Gastroesophageal sphincter (tissue), 4 donors: ENCODE measurements around the gene ALDH3B1. TPM values are rescaled to one million over a fixed set of nuclear protein-coding genes. Genes with fewer than 3 reads are reported as not detected.

Source experiments
- ATAC-seq: fragments of 150-250 bp; one replicate; pipeline ENCODE4 v1.9.1; 2016; ENCODE audit warnings: mild to moderate bottlenecking, moderate library complexity
- H3K27ac ChIP-seq, 4 donors: fragments of 200-600 bp; sonication (generic) in 3 of 4; 1 replicate in 3 of 4; 2 replicates in 1 of 4; pipeline ENCODE4 v1.5.1; 2016 to 2019
- H3K27me3 ChIP-seq: fragments of 200-600 bp; sonication (generic); one replicate; pipeline ENCODE4 v1.5.1; 2019
- H3K36me3 ChIP-seq, 2 donors: fragments of 200-600 bp; sonication (generic); one replicate each; pipeline ENCODE4 v1.5.1; 2019; ENCODE audit warnings: control low read depth in 1 of 2
- H3K4me1 ChIP-seq, 3 donors: fragments of 200-600 bp; sonication (generic); 1 replicate in 2 of 3; 2 replicates in 1 of 3; pipeline ENCODE4 v1.5.1; 2016 to 2019; ENCODE audit warnings: control low read depth in 2 of 3
- H3K4me3 ChIP-seq, 2 donors: fragments of 200-600 bp; sonication (generic); one replicate each; pipeline ENCODE4 v1.5.1; 2019; ENCODE audit warnings: mild to moderate bottlenecking in 1 of 2, moderate library complexity in 1 of 2
- H3K9me3 ChIP-seq, 3 donors: fragments of 200-600 bp; sonication (generic); one replicate each; pipeline ENCODE4 v1.5.1; 2017 to 2019; ENCODE audit warnings: control low read depth in 2 of 3
- EP300 ChIP-seq: sonication (generic); formaldehyde crosslinking; IDR thresholded peaks from one replicate; pipeline ENCODE4 v1.6.1; 2017; ENCODE audit warnings: antibody characterized with exemption, mild to moderate bottlenecking
- POLR2A ChIP-seq, 2 donors: fragments of 450-650 bp; IDR thresholded peaks; one replicate each; pipeline ENCODE4 v1.6.1; 2017; ENCODE audit warnings: antibody characterized with exemption in 2 of 2, mild to moderate bottlenecking in 2 of 2, moderate library complexity in 1 of 2
- POLR2AphosphoS5 ChIP-seq: sonication (generic); formaldehyde crosslinking; IDR thresholded peaks from one replicate; pipeline ENCODE4 v1.6.1; 2017; ENCODE audit warnings: antibody characterized with exemption
- WGBS, 2 donors: methylation state at CpG; one replicate each; pipeline ENCODE4 v1.1.5; 2018; ENCODE audit warnings: low coverage in 1 of 2; 5-methylcytosine and 5-hydroxymethylcytosine counted together
- total RNA-seq, 4 donors: library from RNA; depleted of rRNA; stranded (reverse); fragments of >200 nt; gene quantifications; one replicate each; pipeline ENCODE4 v1.1.0, GENCODE V29; 2016
- TF ChIP-seq, protein P1 (sequence below), 4 experiments: fragments of 200-600 bp in 2 of 4; fragments of 450-650 bp in 2 of 4; sonication (generic) in 1 of 4; IDR thresholded peaks; one replicate each; pipeline ENCODE4 v1.5.1; 2017 to 2019; ENCODE audit warnings: antibody characterized with exemption in 4 of 4, mild to moderate bottlenecking in 2 of 4, moderate library complexity in 2 of 4

The ALDH3B1 gene
- total RNA-seq, 4 donors from 2014 or later, result 6.4 to 15.1 (median 11.2) TPM

DNA sequence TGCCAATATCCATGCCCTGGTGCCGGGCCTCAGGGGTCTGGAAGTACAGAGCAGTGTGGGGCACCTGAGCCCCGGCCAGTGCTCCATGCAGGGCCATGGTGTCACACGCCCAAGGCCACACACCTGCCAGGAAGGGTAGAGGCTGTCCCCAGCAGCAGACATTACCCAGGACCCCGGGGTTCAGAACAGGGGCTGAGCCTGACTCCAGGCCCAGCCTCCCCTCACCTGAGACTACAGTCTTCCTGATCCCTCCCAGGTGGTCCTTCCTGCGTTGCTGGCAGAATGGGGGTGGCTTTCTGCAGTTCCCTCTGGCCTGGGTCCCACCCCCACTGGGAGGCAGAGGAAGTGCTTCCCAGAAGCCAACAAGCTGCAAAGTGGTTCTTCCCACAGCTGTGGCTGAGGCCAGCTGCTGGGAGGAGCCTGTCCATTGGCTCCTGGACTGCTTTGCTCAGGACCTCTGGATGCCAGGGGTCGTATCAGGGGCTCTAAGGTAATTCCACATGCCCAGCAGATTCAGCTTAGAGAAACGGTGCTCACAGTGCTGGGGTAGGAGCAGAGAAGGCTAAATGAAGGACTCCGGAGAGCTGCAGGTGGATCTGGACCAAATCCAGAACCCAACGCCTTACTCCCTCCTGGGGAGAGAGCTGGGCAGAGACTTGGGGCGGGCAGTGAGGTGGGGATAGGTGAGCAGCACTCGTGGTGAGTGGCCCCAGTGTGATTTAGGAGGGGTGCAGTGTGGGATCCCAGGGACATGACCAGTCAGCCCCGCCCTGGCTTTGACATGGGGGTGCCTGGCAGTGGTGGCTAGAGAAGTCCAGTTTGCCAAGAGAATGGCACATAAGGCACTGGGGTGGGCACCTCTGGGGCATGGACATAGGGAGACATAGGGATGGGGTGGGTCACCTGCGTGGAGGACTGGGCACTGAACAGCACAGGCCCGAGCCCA, 41.3 kb downstream of the ALDH3B1 start:
- Histone ChIP-seq H3K4me3 (no peak overlapping the region), H3K4me1 (no peaks in the 10 kb centered on the region), H3K9me3 (no peaks in the 10 kb centered on the region), H3K27me3 (no peaks in the 10 kb centered on the region), H3K27ac (no peak overlapping the region), H3K36me3 (peaks cover 0 to 72% of the 10 kb centered on the region in 2 donors)
- ATAC-seq, result no peak
- whole genome bisulfite sequencing, 2 donors, result 80 to 81% methylated on average over 2 to 7 of the region's 14 CpGs
- TF ChIP-seq, protein P1, sequence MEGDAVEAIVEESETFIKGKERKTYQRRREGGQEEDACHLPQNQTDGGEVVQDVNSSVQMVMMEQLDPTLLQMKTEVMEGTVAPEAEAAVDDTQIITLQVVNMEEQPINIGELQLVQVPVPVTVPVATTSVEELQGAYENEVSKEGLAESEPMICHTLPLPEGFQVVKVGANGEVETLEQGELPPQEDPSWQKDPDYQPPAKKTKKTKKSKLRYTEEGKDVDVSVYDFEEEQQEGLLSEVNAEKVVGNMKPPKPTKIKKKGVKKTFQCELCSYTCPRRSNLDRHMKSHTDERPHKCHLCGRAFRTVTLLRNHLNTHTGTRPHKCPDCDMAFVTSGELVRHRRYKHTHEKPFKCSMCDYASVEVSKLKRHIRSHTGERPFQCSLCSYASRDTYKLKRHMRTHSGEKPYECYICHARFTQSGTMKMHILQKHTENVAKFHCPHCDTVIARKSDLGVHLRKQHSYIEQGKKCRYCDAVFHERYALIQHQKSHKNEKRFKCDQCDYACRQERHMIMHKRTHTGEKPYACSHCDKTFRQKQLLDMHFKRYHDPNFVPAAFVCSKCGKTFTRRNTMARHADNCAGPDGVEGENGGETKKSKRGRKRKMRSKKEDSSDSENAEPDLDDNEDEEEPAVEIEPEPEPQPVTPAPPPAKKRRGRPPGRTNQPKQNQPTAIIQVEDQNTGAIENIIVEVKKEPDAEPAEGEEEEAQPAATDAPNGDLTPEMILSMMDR (IDR thresholded peaks at IDR 0.05), result no peak
- TF ChIP-seq POLR2AphosphoS5 (no peak), EP300 (no peak), POLR2A (IDR thresholded peaks at IDR 0.05) (no peak)

- no peak for ATAC-seq
- peaks cover 0 to 67% of the 10 kb centered on the region in 2 donors for H3K36me3 ChIP-seq
Observed at GRCh38 chr11:68052137-68052873, 42.2 kb downstream of the ALDH3B1 start.

DNA sequence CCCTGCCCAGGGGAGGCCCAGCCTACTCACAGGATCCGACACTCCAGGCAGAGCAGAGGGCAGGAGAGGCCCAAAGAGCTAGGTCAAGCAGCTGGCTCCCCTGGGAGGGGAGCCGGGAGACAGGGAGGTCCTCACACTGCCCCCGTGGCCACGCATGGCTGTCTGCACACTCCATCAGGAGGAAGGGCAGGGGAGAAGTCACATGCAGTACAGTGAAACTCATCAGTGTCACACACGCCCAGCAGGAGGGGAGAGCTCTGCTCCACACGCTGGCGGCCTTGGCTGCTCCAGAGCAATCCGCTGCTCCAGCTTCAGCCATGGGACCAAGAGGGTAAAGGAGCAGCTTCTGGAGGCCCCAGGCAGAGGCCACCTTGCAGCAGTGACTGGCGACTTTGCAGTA, 43.0 kb downstream of the ALDH3B1 start:
- TF ChIP-seq POLR2AphosphoS5, result no peak
- no peak for TF ChIP-seq EP300
- TF ChIP-seq POLR2A (IDR thresholded peaks at IDR 0.05), result no peak
- TF ChIP-seq, protein P1 (IDR thresholded peaks at IDR 0.05), result no peak
- 20 to 100% methylated on average over 1 to 3 of the region's 9 CpGs for WGBS, 2 donors
- H3K36me3 ChIP-seq, result peaks cover 0 to 67% of the 10 kb centered on the region in 2 donors

More at GRCh38 chr11:68052137-68052873, 42.2 kb downstream of the ALDH3B1 start:
- Histone ChIP-seq H3K27me3 (no peaks in the 10 kb centered on the region), H3K4me1 (no peaks in the 10 kb centered on the region), H3K27ac (no peak overlapping the region), H3K4me3 (no peak overlapping the region), H3K9me3 (no peaks in the 10 kb centered on the region)
- TF ChIP-seq POLR2AphosphoS5 (no peak), POLR2A (IDR thresholded peaks at IDR 0.05) (no peak), EP300 (no peak)
- TF ChIP-seq, protein P1 (IDR thresholded peaks at IDR 0.05), result no peak
- WGBS, 2 donors, result 80 to 85% methylated on average over 1 to 12 of the region's 15 CpGs

GRCh38 chr11:68053981-68054812, 44.1 kb downstream of the ALDH3B1 start:
- 95 to 100% methylated on average over 3 to 4 of the region's 11 CpGs for WGBS, 2 donors
- TF ChIP-seq EP300, result no peak
- TF ChIP-seq POLR2AphosphoS5, result no peak
- TF ChIP-seq, protein P1 (IDR thresholded peaks at IDR 0.05), result no peak
- TF ChIP-seq POLR2A (IDR thresholded peaks at IDR 0.05), result no peak
- Histone ChIP-seq H3K9me3 (no peaks in the 10 kb centered on the region), H3K27ac (no peak overlapping the region), H3K4me1 (no peaks in the 10 kb centered on the region), H3K4me3 (no peak overlapping the region), H3K36me3 (peaks cover 0 to 66% of the 10 kb centered on the region in 2 donors), H3K27me3 (no peaks in the 10 kb centered on the region)
- no peak for ATAC-seq

More for the DNA sequence above, 43.0 kb downstream of the ALDH3B1 start:
- H3K27ac ChIP-seq, result no peak overlapping the region
- ATAC-seq, result no peak
- H3K4me3 ChIP-seq, result no peak overlapping the region
- no peaks in the 10 kb centered on the region for H3K9me3 ChIP-seq
- no peaks in the 10 kb centered on the region for H3K4me1 ChIP-seq
- H3K27me3 ChIP-seq, result no peaks in the 10 kb centered on the region
